ENCODE measurements around the gene MED25. TPM values are rescaled to one million over a fixed set of nuclear protein-coding genes. Genes with fewer than 3 reads are reported as not detected.
A peak's percentile ranks its signal among the peaks of the same experiment; 100 is the strongest.

The MED25 gene
- total RNA-seq, 3 donors from 2014 or later = 16.3 to 27.5 (median 20.6) TPM

- H3K4me3 ChIP-seq = peak overlapping the region; percentile 82 to 92 (median 88)
- peak overlapping the region; percentile 99 to 100 for H3K27ac ChIP-seq
- no peaks in the 10 kb centered on the region for H3K27me3 ChIP-seq
- TF ChIP-seq POLR2A (IDR thresholded peaks at IDR 0.05) (no peak), POLR2AphosphoS5 (IDR thresholded peaks at IDR 0.05) (no peak)
- TF ChIP-seq, protein P1, sequence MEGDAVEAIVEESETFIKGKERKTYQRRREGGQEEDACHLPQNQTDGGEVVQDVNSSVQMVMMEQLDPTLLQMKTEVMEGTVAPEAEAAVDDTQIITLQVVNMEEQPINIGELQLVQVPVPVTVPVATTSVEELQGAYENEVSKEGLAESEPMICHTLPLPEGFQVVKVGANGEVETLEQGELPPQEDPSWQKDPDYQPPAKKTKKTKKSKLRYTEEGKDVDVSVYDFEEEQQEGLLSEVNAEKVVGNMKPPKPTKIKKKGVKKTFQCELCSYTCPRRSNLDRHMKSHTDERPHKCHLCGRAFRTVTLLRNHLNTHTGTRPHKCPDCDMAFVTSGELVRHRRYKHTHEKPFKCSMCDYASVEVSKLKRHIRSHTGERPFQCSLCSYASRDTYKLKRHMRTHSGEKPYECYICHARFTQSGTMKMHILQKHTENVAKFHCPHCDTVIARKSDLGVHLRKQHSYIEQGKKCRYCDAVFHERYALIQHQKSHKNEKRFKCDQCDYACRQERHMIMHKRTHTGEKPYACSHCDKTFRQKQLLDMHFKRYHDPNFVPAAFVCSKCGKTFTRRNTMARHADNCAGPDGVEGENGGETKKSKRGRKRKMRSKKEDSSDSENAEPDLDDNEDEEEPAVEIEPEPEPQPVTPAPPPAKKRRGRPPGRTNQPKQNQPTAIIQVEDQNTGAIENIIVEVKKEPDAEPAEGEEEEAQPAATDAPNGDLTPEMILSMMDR (IDR thresholded peaks at IDR 0.05) = no peak
- H3K4me1 ChIP-seq = peaks cover 4 to 7% of the 10 kb centered on the region in 2 donors
- intact Hi-C loops (cut with DNase I; ENCODE audit: low total_unique reads) = no loop called here
- DNase-seq (ENCODE audit: low spot score in 2 of 2) = no peak
- no peaks in the 10 kb centered on the region for H3K9me3 ChIP-seq
- no peaks in the 10 kb centered on the region for H3K36me3 ChIP-seq
Measured at GRCh38 chr19:49875177-49875576, 57.1 kb downstream of the MED25 start.

- H3K27ac ChIP-seq = peak overlapping the region; percentile 99 to 100
- no peaks in the 10 kb centered on the region for H3K27me3 ChIP-seq
- peak overlapping the region; percentile 82 to 92 (median 88) for H3K4me3 ChIP-seq
- no peak for DNase-seq (ENCODE audit: low spot score in 2 of 2)
- intact Hi-C loops (cut with DNase I; ENCODE audit: low total_unique reads) = no loop called here
- H3K4me1 ChIP-seq = peaks cover 4 to 7% of the 10 kb centered on the region in 2 donors
- TF ChIP-seq POLR2A (IDR thresholded peaks at IDR 0.05) = no peak
- TF ChIP-seq POLR2AphosphoS5 (IDR thresholded peaks at IDR 0.05) = no peak
- TF ChIP-seq, protein P1 (IDR thresholded peaks at IDR 0.05) = no peak
- H3K36me3 ChIP-seq = no peaks in the 10 kb centered on the region
- no peaks in the 10 kb centered on the region for H3K9me3 ChIP-seq
Measured at GRCh38 chr19:49875857-49876421, 57.9 kb downstream of the MED25 start.

DNA sequence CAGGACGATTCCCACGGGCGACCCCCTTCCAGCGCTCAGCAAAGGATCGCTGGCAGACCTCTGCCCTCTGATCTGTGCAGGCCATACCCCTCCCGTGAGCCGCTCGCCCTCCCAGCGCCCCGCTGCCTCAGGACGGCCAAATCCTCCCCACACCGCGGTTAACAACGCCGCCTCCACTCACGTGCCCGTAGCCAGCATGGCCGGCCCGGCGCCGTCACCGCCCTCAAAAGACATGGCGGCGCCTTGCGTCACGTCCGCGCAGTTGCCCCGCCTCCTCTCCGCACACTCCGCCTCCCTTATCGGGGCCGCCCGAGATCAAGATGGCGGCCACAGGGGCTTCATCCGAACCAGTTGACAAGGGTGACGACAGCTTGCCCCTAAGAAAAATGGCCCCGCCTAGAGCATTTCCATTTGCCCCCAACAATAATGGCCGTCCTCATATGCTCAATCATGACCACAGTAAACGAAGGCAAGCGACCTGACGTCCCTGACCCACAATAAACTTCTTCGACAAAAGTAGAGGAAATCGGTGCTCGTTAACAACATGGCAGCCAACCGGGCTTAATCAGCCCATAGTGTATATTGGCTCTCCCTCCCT is 58.4 kb downstream of the MED25 start:
- H3K4me1 ChIP-seq = peaks cover 4 to 7% of the 10 kb centered on the region in 2 donors
- intact Hi-C loops (cut with DNase I; ENCODE audit: low total_unique reads) = no loop called here
- H3K27ac ChIP-seq = peak overlapping the region; percentile 99 to 100
- TF ChIP-seq, protein P1 (IDR thresholded peaks at IDR 0.05) = no peak
- peak; percentile 75 to 86 (median 77) for TF ChIP-seq POLR2AphosphoS5 (IDR thresholded peaks at IDR 0.05)
- H3K27me3 ChIP-seq = no peaks in the 10 kb centered on the region
- H3K9me3 ChIP-seq = no peaks in the 10 kb centered on the region
- peak overlapping the region; percentile 82 to 92 (median 88) for H3K4me3 ChIP-seq
- DNase-seq (ENCODE audit: low spot score in 2 of 2) = peak; percentile 99
- no peaks in the 10 kb centered on the region for H3K36me3 ChIP-seq

GRCh38 chr19:49877020-49877878 is 59.2 kb downstream of the MED25 start, which contains the start of the genes AKT1S1 and TBC1D17:
Gene AKT1S1, minus strand, starts transcription at chr19:49877355. Its CDS starts 4,060 bp downstream, at chr19:49873295.
Gene TBC1D17, plus strand, starts transcription at chr19:49877702. Its CDS starts 22 bp downstream, at chr19:49877724.
- intact Hi-C loops (cut with DNase I; ENCODE audit: low total_unique reads) = no loop called here

More at GRCh38 chr19:49877020-49877878, 59.2 kb downstream of the MED25 start, which contains the start of the genes AKT1S1 and TBC1D17:
- H3K4me3 ChIP-seq = peak within 1 kb of the TSS; percentile 82 to 92 (median 88)
- peak within 1 kb of the TSS; percentile 99 to 100 for H3K27ac ChIP-seq
- no peaks in the 10 kb centered on the region for H3K36me3 ChIP-seq
- peak; percentile 96 for TF ChIP-seq POLR2A (IDR thresholded peaks at IDR 0.05)
- TF ChIP-seq, protein P1 (IDR thresholded peaks at IDR 0.05) = peak in 2 of 3 donors; percentile 10 to 17
- TF ChIP-seq POLR2AphosphoS5 (IDR thresholded peaks at IDR 0.05) = peak; percentile 94 to 99 (median 98)
- H3K4me1 ChIP-seq = peaks cover 4 to 7% of the 10 kb centered on the region in 2 donors
- DNase-seq (ENCODE audit: low spot score in 2 of 2) = peak; percentile 99 to 100
- no peaks in the 10 kb centered on the region for H3K27me3 ChIP-seq
- no peaks in the 10 kb centered on the region for H3K9me3 ChIP-seq
